HUES6 (cell line): Measurements from ENCODE around the gene RAB40A.
A peak's percentile ranks its signal among the peaks of the same experiment; 100 is the strongest.

Source experiments
- H3K27ac ChIP-seq: 2 replicates; pipeline ENCODE4 v1.7.0; 2013; ENCODE audit warnings: low read depth, mild to moderate bottlenecking, low read length, inconsistent platforms
- H3K27me3 ChIP-seq: 2 replicates; pipeline ENCODE4 v1.6.1; 2013; ENCODE audit warnings: low read length; ENCODE audit not compliant: control insufficient read depth, insufficient read depth
- H3K36me3 ChIP-seq: 2 replicates; pipeline ENCODE4 v1.6.1; 2013; ENCODE audit warnings: low read length; ENCODE audit not compliant: control insufficient read depth, insufficient read depth
- H3K4me1 ChIP-seq: 2 replicates; pipeline ENCODE4 v1.6.1; 2013; ENCODE audit warnings: low read length; ENCODE audit not compliant: control insufficient read depth, insufficient read depth
- H3K4me3 ChIP-seq: 2 replicates; pipeline ENCODE4 v1.5.1; 2013; ENCODE audit warnings: low read depth, low read length
- H3K9ac ChIP-seq: one replicate; pipeline ENCODE4 v1.6.1; 2013; ENCODE audit warnings: mild to moderate bottlenecking, low read length
- H3K9me3 ChIP-seq: 2 replicates; pipeline ENCODE4 v1.6.1; 2013; ENCODE audit warnings: low read depth, low read length; ENCODE audit not compliant: control insufficient read depth, insufficient read depth

RAB40A gene, protein sequence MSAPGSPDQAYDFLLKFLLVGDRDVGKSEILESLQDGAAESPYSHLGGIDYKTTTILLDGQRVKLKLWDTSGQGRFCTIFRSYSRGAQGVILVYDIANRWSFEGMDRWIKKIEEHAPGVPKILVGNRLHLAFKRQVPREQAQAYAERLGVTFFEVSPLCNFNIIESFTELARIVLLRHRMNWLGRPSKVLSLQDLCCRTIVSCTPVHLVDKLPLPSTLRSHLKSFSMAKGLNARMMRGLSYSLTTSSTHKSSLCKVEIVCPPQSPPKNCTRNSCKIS

GRCh38 chrX:103519389-103519788, at the start of gene RAB40A:
RAB40A (minus strand) TSS chrX:103519489; CDS start chrX:103500756, 18,733 bp downstream.
- no peak within 1 kb of the TSS for H3K27ac ChIP-seq
- no peak within 1 kb of the TSS for H3K4me3 ChIP-seq
- peaks cover 23% of the 10 kb centered on the region; the same call in 1 of the 2 replicates for H3K27me3 ChIP-seq
- no peaks in the 10 kb centered on the region for H3K36me3 ChIP-seq
- H3K9me3 ChIP-seq: no peaks in the 10 kb centered on the region
- no peak within 1 kb of the TSS for H3K9ac ChIP-seq
- H3K4me1 ChIP-seq: 0 out of 2 replicates have a peak, but pooled peaks cover 7% of the 10 kb centered on the region

GRCh38 chrX:103565752-103566151, 46.5 kb upstream of the RAB40A start:
- Histone ChIP-seq H3K9me3 (no peaks in the 10 kb centered on the region), H3K27ac (no peak overlapping the region), H3K4me3 (no peak overlapping the region), H3K4me1 (0 out of 2 replicates have a peak, but pooled peaks cover 3% of the 10 kb centered on the region), H3K36me3 (no peaks in the 10 kb centered on the region), H3K9ac (no peak overlapping the region), H3K27me3 (peaks cover 7% of the 10 kb centered on the region; the same call in 1 of the 2 replicates)

GRCh38 chrX:103565197-103565596, 45.9 kb upstream of the RAB40A start:
- Histone ChIP-seq H3K9ac (no peak overlapping the region), H3K36me3 (no peaks in the 10 kb centered on the region), H3K27me3 (peaks cover 4% of the 10 kb centered on the region; the same call in 1 of the 2 replicates), H3K4me1 (0 out of 2 replicates have a peak, but pooled peaks cover 3% of the 10 kb centered on the region), H3K4me3 (no peak overlapping the region), H3K9me3 (no peaks in the 10 kb centered on the region), H3K27ac (no peak overlapping the region)

DNA sequence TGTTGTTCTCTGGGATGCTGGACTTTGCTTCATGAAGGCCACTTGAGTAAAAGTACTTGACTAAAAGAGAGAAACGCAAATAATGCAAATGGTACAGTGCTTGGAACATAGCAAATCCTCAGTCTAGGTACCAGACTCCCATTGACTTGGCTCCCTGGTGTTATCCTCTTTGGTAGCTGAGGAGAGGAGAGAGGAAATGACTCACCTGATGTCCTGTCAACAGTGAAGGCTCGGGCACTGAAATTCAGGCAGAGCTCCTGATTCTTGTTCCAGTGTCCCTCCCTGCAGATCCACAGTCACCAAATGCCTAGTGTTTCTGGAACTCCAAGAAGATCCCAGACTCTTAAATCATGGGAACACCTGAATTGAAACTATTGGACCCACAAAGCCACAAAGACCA, 43.5 kb upstream of the RAB40A start:
- H3K27me3 ChIP-seq: peaks cover 4% of the 10 kb centered on the region; the same call in 1 of the 2 replicates
- no peak overlapping the region for H3K27ac ChIP-seq
- H3K4me3 ChIP-seq: no peak overlapping the region
- H3K4me1 ChIP-seq: 0 out of 2 replicates have a peak, but pooled peaks cover 3% of the 10 kb centered on the region
- no peak overlapping the region for H3K9ac ChIP-seq
- H3K36me3 ChIP-seq: no peaks in the 10 kb centered on the region
- H3K9me3 ChIP-seq: no peaks in the 10 kb centered on the region

- no peaks in the 10 kb centered on the region for H3K9me3 ChIP-seq
- H3K36me3 ChIP-seq: no peaks in the 10 kb centered on the region
- no peak overlapping the region for H3K27ac ChIP-seq
- H3K4me1 ChIP-seq: peaks cover 9% of the 10 kb centered on the region; the same call in 1 of the 2 replicates
- no peak overlapping the region for H3K4me3 ChIP-seq
- H3K9ac ChIP-seq: no peak overlapping the region
- H3K27me3 ChIP-seq: peaks cover 7% of the 10 kb centered on the region; the same call in 1 of the 2 replicates
These were observed 41.0 kb upstream of the RAB40A start for GRCh38 chrX:103560256-103560655.

DNA sequence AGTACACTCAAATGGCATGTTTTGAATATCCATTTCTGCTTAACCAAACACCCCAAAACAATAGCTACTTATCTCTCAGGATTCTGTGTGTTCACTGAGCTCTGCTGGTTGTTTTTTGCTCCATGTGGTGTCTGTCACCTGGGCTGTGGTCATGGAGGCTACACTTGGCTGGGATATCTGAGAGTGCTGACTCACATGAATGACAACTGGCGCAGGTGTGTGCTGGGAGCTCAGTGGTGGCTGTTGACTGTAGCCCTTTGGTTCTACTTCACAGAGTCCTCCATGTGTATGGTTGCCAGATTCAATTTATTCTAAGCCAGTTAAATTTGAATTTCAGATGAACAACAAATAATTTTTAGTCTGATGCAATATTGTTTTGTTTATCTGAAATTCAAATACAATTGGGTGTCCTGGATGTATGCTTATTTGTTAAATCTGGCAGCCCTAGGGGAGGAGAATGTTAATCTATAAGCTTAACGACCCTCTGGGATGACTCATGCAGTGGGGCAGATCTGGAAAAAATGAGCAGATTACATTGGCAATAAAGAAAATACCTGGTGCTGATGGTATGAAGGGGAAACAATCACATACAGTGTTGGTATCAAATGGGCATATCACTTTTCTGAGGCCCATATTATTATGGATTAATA, 37.8 kb upstream of the RAB40A start:
- Histone ChIP-seq H3K27ac (no peak overlapping the region), H3K9me3 (no peaks in the 10 kb centered on the region), H3K4me1 (peaks cover 16% of the 10 kb centered on the region), H3K27me3 (peaks cover 3% of the 10 kb centered on the region; the same call in 1 of the 2 replicates), H3K36me3 (no peaks in the 10 kb centered on the region), H3K9ac (no peak overlapping the region), H3K4me3 (no peak overlapping the region)

DNA sequence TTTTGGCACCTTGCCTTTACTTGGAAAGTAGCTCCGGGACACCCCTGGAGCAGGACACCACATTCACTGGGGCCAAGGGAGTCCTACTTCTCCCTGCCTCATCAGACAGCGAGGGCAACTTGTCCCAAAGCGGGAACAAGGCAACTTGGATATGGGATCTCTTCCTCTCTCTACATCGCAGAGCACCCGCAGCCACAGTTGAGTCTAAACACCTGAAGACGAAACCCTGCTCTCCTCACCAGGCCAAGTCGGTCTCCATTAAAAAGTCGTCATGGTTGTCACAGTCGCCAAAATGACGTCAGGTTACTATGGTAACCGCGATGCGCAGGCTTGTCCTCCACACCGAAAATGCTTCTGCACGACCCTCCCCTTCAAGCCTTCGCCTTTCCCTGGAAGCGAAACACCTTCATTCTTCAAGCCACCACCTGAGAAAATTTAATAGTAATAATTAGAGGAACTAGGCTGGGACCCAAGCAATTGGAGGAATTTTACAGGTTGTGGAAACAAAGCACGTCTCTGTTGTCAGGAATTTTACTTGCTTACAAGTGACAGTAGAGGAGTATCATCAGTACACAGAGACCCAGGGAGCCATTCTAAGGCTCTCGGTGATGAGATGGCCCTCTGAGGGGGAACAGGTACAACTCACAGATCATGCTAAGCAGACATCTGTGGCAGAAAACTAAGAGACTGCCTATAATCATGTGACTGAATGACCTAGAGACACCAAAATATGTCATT, 35.6 kb upstream of the RAB40A start:
- Histone ChIP-seq H3K27me3 (peaks cover 3% of the 10 kb centered on the region; the same call in 1 of the 2 replicates), H3K9me3 (no peaks in the 10 kb centered on the region), H3K36me3 (no peaks in the 10 kb centered on the region), H3K4me1 (peaks cover 17% of the 10 kb centered on the region), H3K9ac (peak overlapping the region; percentile 40), H3K27ac (no peak overlapping the region), H3K4me3 (peak overlapping the region; percentile 77)

GRCh38 chrX:103552236-103552635, 32.9 kb upstream of the RAB40A start:
- peaks cover 3% of the 10 kb centered on the region; the same call in 1 of the 2 replicates for H3K27me3 ChIP-seq

GRCh38 chrX:103550415-103551051, 31.2 kb upstream of the RAB40A start:
- H3K36me3 ChIP-seq: no peaks in the 10 kb centered on the region
- no peak overlapping the region for H3K4me3 ChIP-seq
- no peak overlapping the region for H3K9ac ChIP-seq
- peaks cover 3% of the 10 kb centered on the region; the same call in 1 of the 2 replicates for H3K9me3 ChIP-seq
- H3K4me1 ChIP-seq: peaks cover 10% of the 10 kb centered on the region
- H3K27me3 ChIP-seq: no peaks in the 10 kb centered on the region; the same call in 1 of the 2 replicates
- no peak overlapping the region for H3K27ac ChIP-seq

More at GRCh38 chrX:103552236-103552635, 32.9 kb upstream of the RAB40A start:
- Histone ChIP-seq H3K4me1 (peaks cover 13% of the 10 kb centered on the region), H3K4me3 (no peak overlapping the region; the same call in 1 of the 2 replicates), H3K9me3 (no peaks in the 10 kb centered on the region), H3K9ac (no peak overlapping the region), H3K27ac (no peak overlapping the region; the same call in 1 of the 2 replicates), H3K36me3 (no peaks in the 10 kb centered on the region)

DNA sequence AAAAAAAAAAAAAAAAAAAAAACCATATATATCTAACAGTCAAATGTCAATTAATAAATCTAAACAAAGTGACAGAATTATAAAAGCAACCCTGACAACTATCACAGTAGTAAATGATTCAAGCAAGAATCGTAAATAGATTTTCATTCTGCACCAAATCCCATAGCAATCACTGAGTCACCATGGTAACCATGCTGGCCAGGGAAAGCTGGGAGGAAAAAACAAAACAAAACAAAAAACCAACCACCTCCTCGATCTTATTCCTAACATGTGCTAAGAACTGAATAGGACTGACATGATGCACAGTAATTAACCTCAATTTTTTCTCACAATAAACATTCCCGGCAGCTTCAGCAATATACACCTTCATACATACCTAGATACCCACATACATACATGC, 30.6 kb upstream of the RAB40A start:
- Histone ChIP-seq H3K9ac (no peak overlapping the region), H3K4me1 (peaks cover 10% of the 10 kb centered on the region), H3K27ac (no peak overlapping the region), H3K36me3 (no peaks in the 10 kb centered on the region), H3K9me3 (peaks cover 3% of the 10 kb centered on the region; the same call in 1 of the 2 replicates), H3K27me3 (no peaks in the 10 kb centered on the region; the same call in 1 of the 2 replicates), H3K4me3 (no peak overlapping the region)
